Activated CD8-positive, alpha-beta T cell treated with anti-CD3 and anti-CD28 coated beads for 36 hours (primary cell): ENCODE data around the gene JADE2. TPM values are rescaled to one million over a fixed set of nuclear protein-coding genes. Genes with fewer than 3 reads are reported as not detected.

ENCODE experiments used
- ATAC-seq: fragments of 200-7000 bp; cut with Tn5 transposase; one replicate; pipeline ENCODE4 v1.10.0; 2021; ENCODE audit warnings: mild to moderate bottlenecking, moderate library complexity
- CTCF ChIA-PET: fragments of 350-600 bp; sonication (Branson Sonifier 250); formaldehyde crosslinking; loops from one replicate; lab custom pipeline; 2021; ENCODE audit warnings: antibody characterized with exemption; lab: Charles Lee
- POLR2A ChIA-PET: fragments of 350-600 bp; sonication (Branson Sonifier 250); formaldehyde crosslinking; loops from one replicate; lab custom pipeline; 2021; ENCODE audit warnings: antibody characterized with exemption; lab: Charles Lee
- DNase-seq: peaks from one replicate; pipeline ENCODE4 v3.0.0-alpha.2; 2020
- H3K27ac Mint-ChIP-seq: one replicate; pipeline ENCODE4 v1.8.0; 2021; ENCODE audit warnings: mild to moderate bottlenecking, mixed read lengths
- H3K27me3 Mint-ChIP-seq: one replicate; pipeline ENCODE4 v1.8.0; 2021; ENCODE audit warnings: mixed read lengths
- H3K36me3 Mint-ChIP-seq: one replicate; pipeline ENCODE4 v1.8.0; 2021; ENCODE audit warnings: low read depth, mixed read lengths
- H3K4me1 Mint-ChIP-seq: one replicate; pipeline ENCODE4 v1.8.0; 2021; ENCODE audit warnings: low read depth, mixed read lengths
- H3K4me3 Mint-ChIP-seq: one replicate; pipeline ENCODE4 v1.8.0; 2021; ENCODE audit warnings: mild to moderate bottlenecking, moderate library complexity, mixed read lengths
- H3K9me3 Mint-ChIP-seq: one replicate; pipeline ENCODE4 v1.8.0; 2021; ENCODE audit warnings: mixed read lengths
- intact Hi-C: fragments of 100-400 bp; cut with micrococcal nuclease; formaldehyde crosslinking; loops from one replicate; pipeline ENCODE4 v1.10.0; 2022
- total RNA-seq, 2 experiments: library from RNA; stranded (reverse); gene quantifications; one replicate each; pipeline ENCODE4 v1.2.3, GENCODE V29; 2021
- TF ChIP-seq, protein P1 (sequence below): fragments of 200-600 bp; IDR thresholded peaks from one replicate; pipeline ENCODE4 v1.8.0; 2022; ENCODE audit warnings: antibody characterized with exemption, mild to moderate bottlenecking

The JADE2 gene
- total RNA-seq, 2 experiments from 2014 or later: 58.7 to 61.2 TPM

DNA sequence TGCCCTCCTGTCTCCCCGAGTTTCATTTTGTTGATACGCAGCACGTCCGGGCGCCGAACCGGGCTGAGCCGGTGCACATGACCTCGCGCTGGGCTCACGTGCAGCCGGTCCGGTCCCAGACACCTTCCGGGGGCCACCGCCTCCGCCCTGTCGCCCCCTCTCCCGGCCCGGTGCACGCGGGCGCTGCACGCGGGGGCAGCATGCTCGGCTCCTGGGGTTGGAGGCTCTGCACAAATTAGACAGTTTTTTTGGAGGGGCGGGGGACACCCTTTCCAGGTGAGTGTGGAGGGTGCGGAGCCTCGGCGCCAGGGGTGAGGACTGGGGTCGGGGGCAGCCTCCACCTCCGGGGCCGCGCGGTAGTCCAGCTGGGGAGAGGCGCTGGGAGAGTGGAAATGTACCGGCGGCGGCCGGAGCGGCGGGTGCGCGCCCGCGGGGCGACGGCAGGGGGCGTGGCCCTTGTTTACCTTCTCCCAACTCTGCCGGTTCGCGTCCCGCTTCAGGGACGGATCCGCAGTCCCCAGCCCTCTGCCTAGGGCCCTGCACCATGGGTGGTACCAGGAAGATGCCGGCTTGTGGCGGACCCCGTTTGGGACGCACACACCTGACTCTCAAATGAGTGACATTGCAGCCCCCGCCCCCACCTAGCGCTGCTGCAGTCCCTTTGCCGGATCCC, 1.1 kb downstream of the JADE2 start:
- POLR2A ChIA-PET: interaction anchor here (0.6 to 4.6 kb wide), 25 partner anchors 10 to 349 kb away, joined by 3 to 28 read pairs (median 4); partner anchors contain the start of genes CDKN2AIPNL and UBE2B
- Mint-ChIP-seq H3K27ac (peak overlapping the region; percentile 94), H3K36me3 (no peaks in the 10 kb centered on the region), H3K4me1 (peaks cover 49% of the 10 kb centered on the region), H3K9me3 (no peaks in the 10 kb centered on the region), H3K27me3 (no peaks in the 10 kb centered on the region), H3K4me3 (peak overlapping the region; percentile 88)
- DNase-seq (peak; percentile 93), ATAC-seq (peak; percentile 48)
- CTCF ChIA-PET: interaction anchor here (0.6 to 3.9 kb wide), 19 partner anchors 14 to 302 kb away, joined by 3 to 20 read pairs (median 4); partner anchors contain the start of gene CDKN2AIPNL
- intact Hi-C loops: loop anchor here (1.0 to 5.0 kb wide), 3 partner anchors 51 to 154 kb away; partner anchors contain the start of genes CDKN2AIPNL and UBE2B
- TF ChIP-seq, protein P1, sequence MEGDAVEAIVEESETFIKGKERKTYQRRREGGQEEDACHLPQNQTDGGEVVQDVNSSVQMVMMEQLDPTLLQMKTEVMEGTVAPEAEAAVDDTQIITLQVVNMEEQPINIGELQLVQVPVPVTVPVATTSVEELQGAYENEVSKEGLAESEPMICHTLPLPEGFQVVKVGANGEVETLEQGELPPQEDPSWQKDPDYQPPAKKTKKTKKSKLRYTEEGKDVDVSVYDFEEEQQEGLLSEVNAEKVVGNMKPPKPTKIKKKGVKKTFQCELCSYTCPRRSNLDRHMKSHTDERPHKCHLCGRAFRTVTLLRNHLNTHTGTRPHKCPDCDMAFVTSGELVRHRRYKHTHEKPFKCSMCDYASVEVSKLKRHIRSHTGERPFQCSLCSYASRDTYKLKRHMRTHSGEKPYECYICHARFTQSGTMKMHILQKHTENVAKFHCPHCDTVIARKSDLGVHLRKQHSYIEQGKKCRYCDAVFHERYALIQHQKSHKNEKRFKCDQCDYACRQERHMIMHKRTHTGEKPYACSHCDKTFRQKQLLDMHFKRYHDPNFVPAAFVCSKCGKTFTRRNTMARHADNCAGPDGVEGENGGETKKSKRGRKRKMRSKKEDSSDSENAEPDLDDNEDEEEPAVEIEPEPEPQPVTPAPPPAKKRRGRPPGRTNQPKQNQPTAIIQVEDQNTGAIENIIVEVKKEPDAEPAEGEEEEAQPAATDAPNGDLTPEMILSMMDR: no peak

DNA sequence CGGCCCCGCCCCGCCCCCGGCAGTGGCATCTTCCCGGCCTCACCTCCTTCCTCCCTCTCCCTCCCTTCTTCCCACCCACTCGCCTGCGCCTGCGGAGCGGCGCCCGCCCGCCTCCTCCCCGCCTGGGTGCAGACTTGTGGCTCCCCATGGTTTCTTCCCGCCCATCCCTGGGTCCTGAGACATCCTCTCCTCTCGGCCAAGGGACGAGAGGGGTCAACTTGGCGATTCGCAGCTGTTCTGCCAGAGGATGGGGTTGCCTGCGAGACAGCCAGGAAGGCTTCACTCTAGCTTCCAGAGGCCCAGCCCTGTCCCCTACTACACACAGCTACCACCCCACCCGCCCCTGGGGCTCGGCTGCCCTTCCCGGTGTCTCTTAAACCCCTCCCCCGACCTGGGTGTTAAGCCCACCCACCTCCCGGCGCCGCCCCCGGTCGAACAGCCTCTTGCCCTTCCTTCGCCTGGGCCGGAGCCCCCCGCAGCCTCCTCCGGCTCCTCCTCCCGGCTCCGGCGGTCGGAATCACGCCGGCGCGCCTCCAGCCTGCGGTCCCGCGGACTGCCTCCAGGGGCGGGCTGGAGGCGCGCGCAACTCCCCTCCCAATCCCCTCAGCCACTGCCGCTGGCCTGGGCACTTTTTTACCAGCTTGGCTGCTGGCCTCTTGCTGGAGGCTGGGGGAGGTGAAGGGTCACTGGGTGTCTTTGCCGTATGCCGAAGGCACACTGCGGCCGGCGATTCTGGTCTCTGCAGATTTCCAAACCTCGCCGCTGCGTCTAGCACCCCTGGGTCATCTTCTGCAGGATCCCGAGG, 1.9 kb downstream of the JADE2 start:
- Mint-ChIP-seq H3K4me1 (peaks cover 55% of the 10 kb centered on the region), H3K9me3 (no peaks in the 10 kb centered on the region), H3K27me3 (no peaks in the 10 kb centered on the region), H3K36me3 (no peaks in the 10 kb centered on the region), H3K4me3 (peak overlapping the region; percentile 88), H3K27ac (peak overlapping the region; percentile 94)
- ATAC-seq: peak; percentile 66
- TF ChIP-seq, protein P1: peak; percentile 89
- intact Hi-C loops: loop anchor here (1.0 to 5.0 kb wide), 3 partner anchors 50 to 155 kb away; partner anchors contain the start of genes CDKN2AIPNL and UBE2B
- POLR2A ChIA-PET: interaction anchor here (0.6 to 4.6 kb wide), 17 partner anchors 9 to 156 kb away, joined by 3 to 28 read pairs (median 5); partner anchors contain the start of genes CDKN2AIPNL and UBE2B
- CTCF ChIA-PET: interaction anchor here (0.6 to 3.9 kb wide), 24 partner anchors 9 to 158 kb away, joined by 3 to 20 read pairs (median 5); partner anchors contain the start of gene CDKN2AIPNL
- DNase-seq: peak; percentile 91

DNA sequence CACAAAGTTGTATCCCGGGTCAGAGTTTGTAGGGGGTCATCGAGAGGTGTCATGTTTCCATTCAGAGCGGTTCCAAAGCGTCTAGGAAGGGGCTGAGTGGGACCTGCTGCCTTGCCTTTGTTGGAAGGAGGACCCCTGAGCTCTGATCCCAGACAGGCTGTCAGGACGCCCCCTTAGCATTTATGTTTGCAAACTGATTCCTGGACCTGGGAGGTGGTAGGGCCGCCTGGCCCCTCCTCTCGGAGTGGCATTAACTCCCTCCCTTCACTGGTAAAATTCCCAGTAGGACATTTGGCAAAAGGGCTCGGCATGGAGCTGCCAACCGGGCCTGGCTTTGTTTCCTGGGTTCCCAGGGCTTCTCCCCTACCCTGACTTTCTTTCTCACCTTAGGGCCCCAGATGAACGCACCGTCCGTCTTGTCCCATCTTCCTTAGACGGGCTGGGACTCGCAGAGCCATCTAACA, 2.5 kb downstream of the JADE2 start:
- Mint-ChIP-seq H3K4me3 (peak overlapping the region; percentile 88), H3K27me3 (no peaks in the 10 kb centered on the region), H3K9me3 (no peaks in the 10 kb centered on the region), H3K36me3 (no peaks in the 10 kb centered on the region), H3K4me1 (peaks cover 61% of the 10 kb centered on the region), H3K27ac (peak overlapping the region; percentile 94)
- DNase-seq (no peak), ATAC-seq (no peak)
- ChIA-PET CTCF (interaction anchor here (1.0 to 3.9 kb wide), 23 partner anchors 9 to 159 kb away, joined by 3 to 20 read pairs (median 5); partner anchors contain the start of gene CDKN2AIPNL), POLR2A (interaction anchor here (0.6 to 4.6 kb wide), 12 partner anchors 13 to 156 kb away, joined by 3 to 28 read pairs (median 6); partner anchors contain the start of genes CDKN2AIPNL and UBE2B)
- TF ChIP-seq, protein P1: peak; percentile 46
- intact Hi-C loops: loop anchor here (1.0 to 5.0 kb wide), 3 partner anchors 49 to 156 kb away; partner anchors contain the start of genes CDKN2AIPNL and UBE2B

DNA sequence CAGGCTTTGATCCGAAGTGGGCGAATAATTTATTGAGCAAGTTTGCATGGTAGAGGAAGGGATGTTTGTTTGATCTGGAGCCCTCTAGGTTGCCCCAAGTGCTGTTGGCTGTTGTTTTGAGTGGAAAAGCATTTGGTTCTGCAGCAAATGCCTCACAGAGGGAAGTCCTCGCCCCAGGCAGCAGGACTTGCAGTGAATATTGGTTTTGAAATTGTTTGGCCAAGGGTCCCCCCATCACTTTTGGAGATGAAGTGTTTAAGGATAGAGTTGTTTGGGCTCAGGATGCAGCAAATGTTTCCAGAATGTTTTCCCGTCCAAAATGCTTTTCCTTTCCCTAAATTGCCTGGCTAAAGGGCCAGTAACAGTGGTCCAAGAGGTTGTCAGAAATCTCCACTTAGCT, 3.1 kb downstream of the JADE2 start:
- peaks cover 60% of the 10 kb centered on the region for H3K4me1 Mint-ChIP-seq
- DNase-seq: no peak
- TF ChIP-seq, protein P1: no peak
- H3K27me3 Mint-ChIP-seq: no peaks in the 10 kb centered on the region
- no peak for ATAC-seq
- H3K27ac Mint-ChIP-seq: peak overlapping the region; percentile 94
- POLR2A ChIA-PET: interaction anchor here (0.5 to 4.6 kb wide), 9 partner anchors 12 to 247 kb away, joined by 3 to 25 read pairs (median 5); partner anchors contain the start of gene CDKN2AIPNL
- CTCF ChIA-PET: interaction anchor here (0.9 to 3.9 kb wide), 19 partner anchors 8 to 159 kb away, joined by 3 to 20 read pairs (median 5); partner anchors contain the start of gene CDKN2AIPNL
- intact Hi-C loops: loop anchor here (5.0 kb wide), 2 partner anchors 116 to 156 kb away; partner anchors contain the start of genes CDKN2AIPNL and UBE2B
- no peaks in the 10 kb centered on the region for H3K36me3 Mint-ChIP-seq
- H3K4me3 Mint-ChIP-seq: peak overlapping the region; percentile 88
- no peaks in the 10 kb centered on the region for H3K9me3 Mint-ChIP-seq
